Activated CD4-positive, alpha-beta T cell treated with anti-CD3 and anti-CD28 coated beads, Interleukin-2, amount 10 ng/mL, durations not matched to agents 7 days and 5 days (primary cell): ENCODE results near the gene ALG1. TPM values are rescaled to one million over a fixed set of nuclear protein-coding genes. Genes with fewer than 3 reads are reported as not detected.
"Not testable (repeated sequence)": the region's sequence is repeated elsewhere in the genome, so short reads cannot be mapped to it uniquely, and the experiment has no call there.

Experiments used
- CTCF ChIA-PET: fragments of 350-600 bp; sonication (Branson Sonifier 250); formaldehyde crosslinking; loops from one replicate; lab custom pipeline; 2021; ENCODE audit warnings: antibody characterized with exemption; lab: Charles Lee
- POLR2A ChIA-PET: fragments of 350-600 bp; sonication (Branson Sonifier 250); formaldehyde crosslinking; loops from one replicate; lab custom pipeline; 2021; ENCODE audit warnings: antibody characterized with exemption; lab: Charles Lee
- DNase-seq: peaks from one replicate; pipeline ENCODE4 v3.0.0-alpha.2; 2020
- H3K27ac Mint-ChIP-seq: one replicate; pipeline ENCODE4 v1.8.0; 2021; ENCODE audit warnings: mild to moderate bottlenecking, moderate library complexity, mixed read lengths
- H3K27me3 Mint-ChIP-seq: one replicate; pipeline ENCODE4 v1.8.0; 2021; ENCODE audit warnings: mixed read lengths
- H3K36me3 Mint-ChIP-seq: one replicate; pipeline ENCODE4 v1.8.0; 2021; ENCODE audit warnings: low read depth, mixed read lengths
- H3K4me1 Mint-ChIP-seq: one replicate; pipeline ENCODE4 v1.8.0; 2021; ENCODE audit warnings: mixed read lengths
- H3K4me3 Mint-ChIP-seq: one replicate; pipeline ENCODE4 v1.8.0; 2021; ENCODE audit warnings: mild to moderate bottlenecking, moderate library complexity, mixed read lengths
- H3K9me3 Mint-ChIP-seq: one replicate; pipeline ENCODE4 v1.8.0; 2021; ENCODE audit warnings: mixed read lengths
- total RNA-seq, 2 experiments: library from RNA; stranded (reverse); gene quantifications; one replicate each; pipeline ENCODE4 v1.2.3, GENCODE V29; 2021

The ALG1 gene
- total RNA-seq, 2 experiments from 2014 or later, result 24.5 to 26.0 TPM

- peaks cover 24% of the 10 kb centered on the region for H3K4me1 Mint-ChIP-seq
- H3K9me3 Mint-ChIP-seq, H3K36me3 Mint-ChIP-seq, POLR2A ChIA-PET, H3K27me3 Mint-ChIP-seq: not testable (repeated sequence)
- peak; percentile 73 for DNase-seq
- H3K4me3 Mint-ChIP-seq, result peak overlapping the region; percentile 86
- H3K27ac Mint-ChIP-seq, result peak overlapping the region; percentile 98
- CTCF ChIA-PET, result interaction anchor here (0.6 kb wide), 1 partner anchor 14 kb away, joined by 7 read pairs; no protein-coding TSS in a partner anchor
Observed at GRCh38 chr16:5098221-5099159, 26.8 kb downstream of the ALG1 start.

GRCh38 chr16:5099174-5099573 is 27.5 kb downstream of the ALG1 start:
- H3K27ac Mint-ChIP-seq, DNase-seq, H3K9me3 Mint-ChIP-seq, POLR2A ChIA-PET, H3K36me3 Mint-ChIP-seq, CTCF ChIA-PET, H3K27me3 Mint-ChIP-seq: not testable (repeated sequence)
- Mint-ChIP-seq H3K4me1 (peaks cover 24% of the 10 kb centered on the region), H3K4me3 (peak overlapping the region; percentile 86)

- H3K27me3 Mint-ChIP-seq, DNase-seq, POLR2A ChIA-PET, H3K27ac Mint-ChIP-seq, H3K4me3 Mint-ChIP-seq, CTCF ChIA-PET, H3K9me3 Mint-ChIP-seq, H3K36me3 Mint-ChIP-seq, H3K4me1 Mint-ChIP-seq: not testable (repeated sequence)
Observed at GRCh38 chr16:5103296-5104032, 31.8 kb downstream of the ALG1 start.

- DNase-seq, H3K36me3 Mint-ChIP-seq, H3K4me1 Mint-ChIP-seq, H3K9me3 Mint-ChIP-seq, H3K27ac Mint-ChIP-seq, POLR2A ChIA-PET, H3K4me3 Mint-ChIP-seq, H3K27me3 Mint-ChIP-seq: not testable (repeated sequence)
- CTCF ChIA-PET, result interaction anchor here (0.7 kb wide), 1 partner anchor 13 kb away, joined by 3 read pairs; no protein-coding TSS in a partner anchor
Observed at GRCh38 chr16:5105039-5105438, 33.4 kb downstream of the ALG1 start.

GRCh38 chr16:5108505-5109158 is 37.0 kb downstream of the ALG1 start:
- no peak overlapping the region for H3K27ac Mint-ChIP-seq
- DNase-seq, result no peak
- no peak overlapping the region for H3K4me3 Mint-ChIP-seq
- H3K27me3 Mint-ChIP-seq, result peaks cover 4% of the 10 kb centered on the region
- ChIA-PET CTCF (no interaction called here), POLR2A (no interaction called here)
- H3K36me3 Mint-ChIP-seq, result no peaks in the 10 kb centered on the region
- H3K4me1 Mint-ChIP-seq, result no peaks in the 10 kb centered on the region
- H3K9me3 Mint-ChIP-seq, result no peaks in the 10 kb centered on the region

- DNase-seq, H3K9me3 Mint-ChIP-seq, H3K36me3 Mint-ChIP-seq, H3K27me3 Mint-ChIP-seq, H3K4me1 Mint-ChIP-seq, H3K4me3 Mint-ChIP-seq, H3K27ac Mint-ChIP-seq, CTCF ChIA-PET, POLR2A ChIA-PET: not testable (repeated sequence)
Observed at GRCh38 chr16:5110933-5111332, 39.3 kb downstream of the ALG1 start.

- DNase-seq, H3K36me3 Mint-ChIP-seq, H3K27ac Mint-ChIP-seq, H3K9me3 Mint-ChIP-seq, H3K4me3 Mint-ChIP-seq, CTCF ChIA-PET, H3K4me1 Mint-ChIP-seq, POLR2A ChIA-PET: not testable (repeated sequence)
- H3K27me3 Mint-ChIP-seq, result peaks cover 27% of the 10 kb centered on the region
Observed at GRCh38 chr16:5116780-5117295, 45.2 kb downstream of the ALG1 start.

GRCh38 chr16:5117300-5118087 is 45.9 kb downstream of the ALG1 start:
- H3K4me1 Mint-ChIP-seq, H3K27ac Mint-ChIP-seq, H3K9me3 Mint-ChIP-seq, DNase-seq, H3K36me3 Mint-ChIP-seq, CTCF ChIA-PET, POLR2A ChIA-PET, H3K4me3 Mint-ChIP-seq: not testable (repeated sequence)
- peaks cover 27% of the 10 kb centered on the region for H3K27me3 Mint-ChIP-seq

- CTCF ChIA-PET, result interaction anchor here (0.6 kb wide), 1 partner anchor 201 kb away, joined by 3 read pairs; no protein-coding TSS in a partner anchor
- H3K27ac Mint-ChIP-seq, POLR2A ChIA-PET, H3K36me3 Mint-ChIP-seq, H3K4me1 Mint-ChIP-seq, DNase-seq, H3K9me3 Mint-ChIP-seq, H3K4me3 Mint-ChIP-seq: not testable (repeated sequence)
- peaks cover 15% of the 10 kb centered on the region for H3K27me3 Mint-ChIP-seq
Observed at GRCh38 chr16:5131467-5132004, 59.9 kb downstream of the ALG1 start.

GRCh38 chr16:5132915-5133600 is 61.4 kb downstream of the ALG1 start:
- H3K27ac Mint-ChIP-seq, POLR2A ChIA-PET, H3K9me3 Mint-ChIP-seq, DNase-seq, H3K4me3 Mint-ChIP-seq, H3K36me3 Mint-ChIP-seq, CTCF ChIA-PET, H3K4me1 Mint-ChIP-seq: not testable (repeated sequence)
- peaks cover 15% of the 10 kb centered on the region for H3K27me3 Mint-ChIP-seq

- POLR2A ChIA-PET, DNase-seq, H3K4me3 Mint-ChIP-seq, H3K27ac Mint-ChIP-seq, CTCF ChIA-PET, H3K9me3 Mint-ChIP-seq, H3K4me1 Mint-ChIP-seq, H3K36me3 Mint-ChIP-seq: not testable (repeated sequence)
- H3K27me3 Mint-ChIP-seq, result peaks cover 13% of the 10 kb centered on the region
Observed at GRCh38 chr16:5134739-5135452, 63.3 kb downstream of the ALG1 start.
